GM18517 (cell line): ENCODE results near the gene PDZD7.
"Not testable (repeated sequence)": the region's sequence is repeated elsewhere in the genome, so short reads cannot be mapped to it uniquely, and the experiment has no call there.

Source experiments
- ATAC-seq: cut with Tn5 transposase; IDR thresholded peaks from one replicate; pipeline ENCODE4 v1.9.1; 2021; ENCODE audit warnings: mild to moderate bottlenecking, moderate library complexity; ENCODE audit not compliant: unreplicated experiment

PDZD7 gene

GRCh38 chr10:100986623-100986951 is 44.3 kb downstream of the PDZD7 start:
- no peak for ATAC-seq

- no peak for ATAC-seq
Measured at GRCh38 chr10:100985336-100985735, 45.6 kb downstream of the PDZD7 start.

- no peak for ATAC-seq
Measured at GRCh38 chr10:100984672-100985177, 46.2 kb downstream of the PDZD7 start.

- no peak for ATAC-seq
Measured at GRCh38 chr10:100983868-100984671, 46.9 kb downstream of the PDZD7 start.

- no peak for ATAC-seq
Measured at GRCh38 chr10:100982916-100983830, 47.8 kb downstream of the PDZD7 start.

- ATAC-seq: no peak
Measured at GRCh38 chr10:100981178-100981772, 49.7 kb downstream of the PDZD7 start.

- ATAC-seq: no peak
Measured at GRCh38 chr10:100980711-100981110, 50.2 kb downstream of the PDZD7 start.

- no peak for ATAC-seq
Measured at GRCh38 chr10:100980311-100980710, 50.6 kb downstream of the PDZD7 start.

GRCh38 chr10:100979791-100980272 is 51.1 kb downstream of the PDZD7 start:
- no peak for ATAC-seq

- ATAC-seq: no peak
Measured at GRCh38 chr10:100978901-100979195, 52.1 kb downstream of the PDZD7 start.

- no peak for ATAC-seq
Measured at GRCh38 chr10:100978121-100978900, 52.6 kb downstream of the PDZD7 start.

GRCh38 chr10:100977436-100977835 is 53.5 kb downstream of the PDZD7 start:
- no peak for ATAC-seq

GRCh38 chr10:100976906-100977305 is 54.0 kb downstream of the PDZD7 start:
- no peak for ATAC-seq

- ATAC-seq: not testable (repeated sequence)
Measured at GRCh38 chr10:100975397-100975796, 55.5 kb downstream of the PDZD7 start.

GRCh38 chr10:100972904-100973535 is 57.9 kb downstream of the PDZD7 start:
- no peak for ATAC-seq

GRCh38 chr10:100972115-100972903 is 58.6 kb downstream of the PDZD7 start:
- ATAC-seq: no peak

- no peak for ATAC-seq
Measured at GRCh38 chr10:100970914-100971811, 59.8 kb downstream of the PDZD7 start.
